AG04449 (cell line): ENCODE data around the gene HMGCL.

Source experiments
- CTCF ChIA-PET: fragments of 350-600 bp; formaldehyde crosslinking; extraction: SDS; loops from one replicate; lab custom pipeline; 2021; ENCODE audit warnings: antibody characterized with exemption; lab: Yijun Ruan, JAX
- POLR2A ChIA-PET: fragments of 400-600, 350-600 bp; formaldehyde crosslinking; extraction: SDS; loops from one replicate; lab custom pipeline; 2020; ENCODE audit warnings: antibody characterized with exemption, inconsistent platforms; lab: Yijun Ruan, JAX
- DNase-seq: peaks from one replicate; pipeline ENCODE4 v3.0.0-alpha.2; 2010; ENCODE audit warnings: low read depth, low spot score
- H3K4me3 ChIP-seq: 2 replicates; pipeline ENCODE4 v1.5.1; 2011; ENCODE audit warnings: low read depth, mild to moderate bottlenecking, control low read depth, low read length
- CTCF ChIP-seq: IDR thresholded peaks from one replicate; pipeline ENCODE4 v1.5.1; 2011; ENCODE audit warnings: mild to moderate bottlenecking, moderate library complexity, low read length, control low read depth, inconsistent platforms; ENCODE audit not compliant: insufficient read depth; ENCODE audit errors: missing control alignments

The HMGCL gene

GRCh38 chr1:23763041-23763577 lies 62.1 kb downstream of the HMGCL start:
- no peak for TF ChIP-seq CTCF
- CTCF ChIA-PET: interaction anchor here (1.6 to 3.5 kb wide), 3 partner anchors 8 to 153 kb away, joined by 6 to 18 read pairs (median 7); no protein-coding TSS in a partner anchor
- DNase-seq: no peak
- H3K4me3 ChIP-seq: no peak overlapping the region
- POLR2A ChIA-PET: interaction anchor here (0.6 kb wide), 1 partner anchor 322 kb away, joined by 5 read pairs; no protein-coding TSS in a partner anchor

- TF ChIP-seq CTCF: no peak
- POLR2A ChIA-PET: no interaction called here
- no peak for DNase-seq
- no peak overlapping the region for H3K4me3 ChIP-seq
- CTCF ChIA-PET: interaction anchor here (2.5 to 3.7 kb wide), 2 partner anchors 12 to 14 kb away, joined by 12 to 26 read pairs; no protein-coding TSS in a partner anchor
These were observed 66.0 kb downstream of the HMGCL start for GRCh38 chr1:23759277-23759676.

GRCh38 chr1:23757812-23758211 lies 67.4 kb downstream of the HMGCL start:
- DNase-seq: no peak
- POLR2A ChIA-PET: no interaction called here
- TF ChIP-seq CTCF: no peak
- H3K4me3 ChIP-seq: no peak overlapping the region
- CTCF ChIA-PET: interaction anchor here (1.8 to 3.7 kb wide), 3 partner anchors 12 to 17 kb away, joined by 6 to 26 read pairs (median 12); no protein-coding TSS in a partner anchor

- ChIA-PET CTCF (interaction anchor here (0.8 to 3.7 kb wide), 2 partner anchors 10 to 14 kb away, joined by 3 to 26 read pairs; no protein-coding TSS in a partner anchor), POLR2A (no interaction called here)
- no peak for TF ChIP-seq CTCF
- DNase-seq: no peak
- no peak overlapping the region for H3K4me3 ChIP-seq
These were observed 68.6 kb downstream of the HMGCL start for GRCh38 chr1:23756676-23757075.

- CTCF ChIA-PET: interaction anchor here (1.4 to 3.2 kb wide), 2 partner anchors 8 to 10 kb away, joined by 6 to 23 read pairs; partner anchors contain the start of gene ELOA
These were observed 72.3 kb downstream of the HMGCL start for GRCh38 chr1:23752909-23753308.

More at GRCh38 chr1:23752909-23753308, 72.3 kb downstream of the HMGCL start:
- POLR2A ChIA-PET: interaction anchor here (1.2 kb wide), 1 partner anchor 61 kb away, joined by 4 read pairs; the partner anchor contains the start of gene RPL11
- TF ChIP-seq CTCF: no peak
- no peak for DNase-seq
- no peak overlapping the region for H3K4me3 ChIP-seq
